ENCODE results near the gene NPFF.
A peak's percentile ranks its signal among the peaks of the same experiment; 100 is the strongest.
"Not testable (repeated sequence)": the region's sequence is repeated elsewhere in the genome, so short reads cannot be mapped to it uniquely, and the experiment has no call there.

NPFF gene, protein sequence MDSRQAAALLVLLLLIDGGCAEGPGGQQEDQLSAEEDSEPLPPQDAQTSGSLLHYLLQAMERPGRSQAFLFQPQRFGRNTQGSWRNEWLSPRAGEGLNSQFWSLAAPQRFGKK

GRCh38 chr12:53506881-53507602 lies at the start of gene NPFF:
NPFF (minus strand) TSS chr12:53507484; CDS start chr12:53507474, 10 bp downstream.
- no peak for DNase-seq

- DNase-seq, result no peak
These were observed 45.4 kb upstream of the NPFF start for GRCh38 chr12:53552361-53553327.

DNA sequence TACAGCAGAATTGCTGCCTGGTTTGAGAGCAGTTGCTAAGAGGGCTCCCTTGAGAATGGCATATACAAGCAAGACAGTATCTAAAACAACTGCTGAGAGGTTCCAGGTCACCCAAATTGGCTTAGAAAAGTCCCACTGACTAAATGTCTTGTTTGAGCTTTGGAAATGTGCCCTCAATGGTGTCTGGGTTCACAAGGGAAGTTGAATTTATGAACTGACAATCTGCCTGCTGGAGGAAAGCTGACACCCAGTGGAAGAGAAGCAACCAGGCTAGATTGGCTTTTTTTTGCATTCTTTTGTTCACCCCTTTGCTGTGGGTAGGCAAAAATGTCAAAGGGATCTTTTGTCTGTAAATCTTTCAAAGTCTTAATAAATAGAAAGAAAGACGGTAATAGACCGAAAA lies 44.6 kb upstream of the NPFF start:
- no peak for DNase-seq

GRCh38 chr12:53550595-53550994 lies 43.3 kb upstream of the NPFF start:
- DNase-seq, result no peak

DNA sequence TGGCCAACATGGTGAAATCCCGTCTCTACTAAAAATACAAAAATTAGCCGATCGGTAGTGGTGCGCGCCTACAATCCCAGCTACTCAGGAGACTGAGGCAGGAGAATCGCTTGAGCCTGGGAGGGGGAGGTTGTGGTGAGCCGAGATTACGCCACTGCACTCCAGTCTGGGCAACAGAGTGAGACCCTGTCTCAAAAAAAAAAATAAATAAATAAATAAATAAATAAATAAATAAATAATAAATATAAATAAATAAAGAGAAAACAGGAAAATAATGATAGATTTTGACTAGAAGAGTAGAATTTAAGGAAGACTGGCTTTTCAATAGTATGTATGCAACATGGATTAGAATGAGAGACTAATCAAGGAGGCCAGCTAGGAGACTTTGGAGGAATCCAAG lies 42.8 kb upstream of the NPFF start:
- DNase-seq, result not testable (repeated sequence)

GRCh38 chr12:53548354-53548753 lies 41.1 kb upstream of the NPFF start:
- DNase-seq, result not testable (repeated sequence)

DNA sequence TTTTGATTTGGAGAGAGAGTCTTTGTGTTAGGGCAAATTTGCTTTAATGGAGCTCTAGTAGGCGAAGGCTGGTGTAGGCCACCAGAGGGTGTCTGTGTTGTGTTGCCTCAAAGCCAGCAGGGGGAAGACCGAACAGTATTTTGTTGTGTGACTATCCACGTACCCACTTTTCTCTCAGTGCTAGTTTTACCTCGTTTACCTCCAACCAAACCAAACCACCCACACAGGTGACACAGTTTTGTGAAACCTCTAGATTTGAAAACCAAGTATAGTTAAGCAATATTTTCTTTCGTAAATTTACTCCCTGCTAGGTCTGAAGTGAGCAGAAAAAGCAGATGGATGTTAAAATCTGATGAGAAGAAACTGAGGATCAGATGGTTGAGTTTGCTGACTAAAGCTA lies 36.3 kb upstream of the NPFF start:
- peak; percentile 31 for DNase-seq

DNA sequence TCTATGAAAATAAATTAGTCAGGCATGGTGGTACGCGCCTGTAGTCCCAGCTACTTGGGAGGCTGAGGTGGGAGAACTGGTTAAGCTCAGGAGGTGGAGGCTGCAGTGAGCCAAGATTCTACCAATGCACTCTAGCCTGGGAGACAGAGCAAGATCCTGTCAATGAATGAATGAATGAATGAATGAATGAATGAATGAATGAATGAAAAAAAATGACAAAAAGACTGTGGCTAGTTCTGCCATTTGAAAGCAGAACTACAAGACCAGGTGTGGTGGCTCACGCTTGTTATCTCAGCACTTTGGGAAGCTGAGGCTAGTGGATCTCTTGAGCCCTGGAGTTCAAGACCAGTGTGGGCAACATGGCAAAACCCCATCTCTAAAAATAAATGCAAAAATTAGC lies 32.2 kb upstream of the NPFF start:
- no peak for DNase-seq

DNA sequence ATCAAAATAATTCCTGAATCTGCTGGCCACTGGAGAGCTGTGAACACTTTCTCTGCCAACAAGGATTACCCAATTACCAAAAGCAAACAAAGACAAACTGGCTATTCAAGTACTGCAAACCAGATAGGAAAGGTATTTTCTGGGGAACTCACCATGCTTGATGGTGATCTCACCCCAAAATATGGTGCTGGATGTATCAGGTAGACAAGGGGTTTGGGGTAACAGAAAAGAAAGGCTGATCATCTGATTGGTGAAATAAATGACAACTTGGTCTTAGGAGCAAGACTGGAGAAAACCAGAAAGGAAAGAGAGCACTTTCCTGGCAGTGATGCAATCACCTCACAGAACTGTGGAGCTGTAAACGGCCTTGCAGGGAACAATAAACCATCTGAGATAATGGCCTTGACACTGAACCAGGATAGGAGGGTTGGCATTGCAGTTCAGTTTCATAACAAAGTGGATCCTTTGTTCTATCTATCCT lies 31.0 kb upstream of the NPFF start:
- DNase-seq, result peak; percentile 7

- no peak for DNase-seq
These were observed 29.7 kb upstream of the NPFF start for GRCh38 chr12:53536962-53537361.

DNA sequence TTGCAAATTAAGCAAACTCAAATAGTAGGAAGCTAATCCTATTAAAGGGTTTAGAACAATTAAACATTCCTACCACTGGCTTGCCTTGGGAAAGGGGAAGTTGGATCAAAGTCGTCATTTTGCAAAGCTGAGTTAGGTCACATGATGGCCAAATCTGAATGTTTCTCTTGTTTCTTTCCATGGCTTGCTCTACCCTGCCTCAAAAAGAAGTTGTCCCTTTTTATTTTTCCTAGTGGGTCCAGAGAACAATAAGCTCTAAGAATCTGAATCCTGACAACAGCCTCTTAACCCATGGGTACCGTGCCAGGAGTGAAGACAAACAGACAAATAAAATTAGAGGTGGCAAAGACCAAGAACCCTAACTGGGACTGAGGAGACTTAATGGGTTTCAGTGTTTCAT lies 26.2 kb upstream of the NPFF start:
- no peak for DNase-seq

- DNase-seq, result no peak
These were observed 25.5 kb upstream of the NPFF start for GRCh38 chr12:53532524-53533445.

DNA sequence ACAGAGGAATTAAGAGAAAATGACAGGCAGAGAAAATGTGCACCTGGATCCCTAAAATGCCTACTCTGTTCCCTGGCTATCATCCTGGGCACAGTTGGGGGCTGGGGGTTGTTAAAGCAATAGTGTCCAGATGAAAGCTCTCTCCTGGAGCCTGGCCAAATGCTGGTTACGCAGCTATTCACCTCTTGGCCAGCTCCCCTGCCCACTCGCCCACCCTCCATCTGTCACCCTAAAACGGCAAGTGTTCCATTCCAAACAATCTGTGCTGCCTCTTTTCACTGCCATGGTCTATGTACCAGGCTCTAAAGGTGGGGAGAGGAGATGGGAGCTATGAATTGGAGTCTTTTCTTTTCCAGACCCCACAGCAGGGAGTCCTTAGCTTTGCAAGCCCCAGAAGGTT lies 24.7 kb upstream of the NPFF start:
- DNase-seq, result no peak

DNA sequence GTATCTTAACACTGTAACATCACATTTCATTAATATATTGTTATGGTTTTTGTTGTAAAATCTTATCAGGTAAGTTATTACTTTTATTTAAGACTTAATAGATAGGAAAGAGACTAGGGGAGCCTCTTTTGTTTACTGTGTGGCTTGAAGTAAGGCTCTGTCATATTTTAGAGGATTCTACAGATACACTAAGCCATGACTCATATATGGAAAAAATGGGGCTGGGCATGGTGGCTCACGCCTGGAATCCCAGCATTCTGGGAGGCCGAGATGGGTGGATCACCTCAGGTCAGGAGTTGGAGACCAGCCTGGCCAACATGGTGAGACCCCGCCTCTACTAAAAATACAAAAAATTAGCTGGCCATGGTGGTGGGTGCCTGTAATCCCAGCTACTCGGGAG lies 23.6 kb upstream of the NPFF start:
- DNase-seq, result no peak

DNA sequence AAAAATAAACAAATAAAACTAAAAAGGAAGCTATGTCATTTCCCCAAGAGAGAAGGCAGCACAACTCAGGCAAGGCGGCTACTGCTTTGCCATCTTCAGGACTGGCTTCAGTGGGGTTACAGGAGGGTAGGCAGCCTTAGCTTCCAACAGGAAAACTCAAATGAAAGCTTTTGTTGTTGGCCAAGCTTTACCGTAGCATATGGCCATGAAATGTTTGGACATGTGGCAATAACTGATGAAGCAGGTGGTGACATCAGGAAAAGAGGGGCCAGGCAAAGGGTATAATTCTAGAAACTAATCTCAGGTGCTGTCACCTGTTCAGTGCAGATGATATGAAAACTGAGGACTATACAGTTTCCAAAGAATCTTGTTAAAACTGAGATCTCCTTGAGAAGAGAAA lies 22.8 kb upstream of the NPFF start:
- DNase-seq, result no peak

GRCh38 chr12:53524476-53524875 lies 17.2 kb upstream of the NPFF start:
- DNase-seq, result no peak

GRCh38 chr12:53523131-53523530 lies 15.8 kb upstream of the NPFF start:
- no peak for DNase-seq

DNA sequence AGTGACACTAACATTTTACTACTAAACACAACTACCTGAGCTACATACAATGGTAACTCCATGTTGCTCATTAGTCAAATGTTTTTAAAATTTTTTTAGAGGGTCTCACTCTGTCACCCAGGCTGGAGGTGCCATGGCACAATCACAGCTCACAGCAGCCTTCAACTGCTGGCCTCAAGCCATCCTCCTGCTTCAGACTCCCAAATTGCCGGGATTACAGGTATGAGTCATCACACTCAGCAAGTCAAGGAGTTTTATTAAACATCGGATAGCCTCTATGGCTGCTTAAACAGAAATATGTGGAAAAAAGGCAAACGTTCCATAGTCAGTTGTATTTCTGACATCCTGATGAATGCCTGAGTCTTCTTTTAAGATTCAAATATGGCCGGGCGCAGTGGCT lies 11.1 kb upstream of the NPFF start:
- no peak for DNase-seq

DNA sequence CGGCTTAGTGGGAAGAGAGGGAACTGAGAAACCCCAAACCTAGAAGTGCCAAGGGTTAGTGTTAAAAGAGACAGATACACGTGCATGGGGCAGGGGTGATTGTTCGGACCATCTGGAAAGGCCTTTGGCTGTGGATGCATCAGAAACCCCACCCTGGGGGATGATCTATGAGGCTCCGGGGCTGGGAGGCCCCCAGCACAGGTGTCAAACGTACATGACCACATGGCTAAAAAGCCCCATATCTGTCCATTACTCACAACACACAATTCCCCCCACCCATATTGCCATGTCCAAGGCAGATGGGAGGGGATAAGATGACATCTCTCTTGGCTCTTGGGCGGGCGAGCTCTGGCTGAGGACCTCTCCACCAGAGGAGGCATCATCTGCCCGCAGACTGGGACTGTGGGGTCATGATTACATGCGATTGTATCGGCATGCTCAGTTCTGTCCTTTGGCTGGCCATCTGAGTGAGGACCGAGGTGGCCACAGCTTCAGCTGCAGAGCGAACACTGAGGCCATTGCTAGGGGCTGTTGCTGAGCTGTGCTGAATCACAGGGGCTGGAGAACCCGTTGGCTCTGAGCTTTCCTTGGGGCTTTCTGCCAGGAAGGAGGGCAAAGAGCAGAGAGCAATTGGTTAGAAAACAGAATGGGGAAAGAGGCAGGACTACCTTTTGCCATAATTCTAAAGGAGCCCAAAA lies 9.6 kb upstream of the NPFF start:
- no peak for DNase-seq

DNA sequence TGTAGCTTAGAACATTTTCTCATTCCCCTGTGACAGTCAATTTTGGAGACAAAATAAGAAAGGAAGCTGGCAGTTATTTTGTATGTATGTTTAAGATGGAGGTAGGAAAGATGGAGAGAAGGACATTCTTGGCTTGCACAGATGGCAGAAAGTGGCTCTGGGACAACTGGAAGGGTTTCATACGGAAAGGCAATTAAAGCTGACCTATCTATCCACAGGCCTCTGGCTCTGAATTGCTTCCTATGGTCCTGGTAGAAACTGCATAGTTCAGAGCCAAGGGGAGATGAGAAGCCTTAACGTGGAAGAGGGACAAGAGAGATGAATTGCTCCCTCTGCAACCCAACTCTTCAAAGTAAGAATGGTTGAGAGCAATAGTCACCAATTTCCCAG lies 8.0 kb upstream of the NPFF start:
- DNase-seq, result no peak

DNA sequence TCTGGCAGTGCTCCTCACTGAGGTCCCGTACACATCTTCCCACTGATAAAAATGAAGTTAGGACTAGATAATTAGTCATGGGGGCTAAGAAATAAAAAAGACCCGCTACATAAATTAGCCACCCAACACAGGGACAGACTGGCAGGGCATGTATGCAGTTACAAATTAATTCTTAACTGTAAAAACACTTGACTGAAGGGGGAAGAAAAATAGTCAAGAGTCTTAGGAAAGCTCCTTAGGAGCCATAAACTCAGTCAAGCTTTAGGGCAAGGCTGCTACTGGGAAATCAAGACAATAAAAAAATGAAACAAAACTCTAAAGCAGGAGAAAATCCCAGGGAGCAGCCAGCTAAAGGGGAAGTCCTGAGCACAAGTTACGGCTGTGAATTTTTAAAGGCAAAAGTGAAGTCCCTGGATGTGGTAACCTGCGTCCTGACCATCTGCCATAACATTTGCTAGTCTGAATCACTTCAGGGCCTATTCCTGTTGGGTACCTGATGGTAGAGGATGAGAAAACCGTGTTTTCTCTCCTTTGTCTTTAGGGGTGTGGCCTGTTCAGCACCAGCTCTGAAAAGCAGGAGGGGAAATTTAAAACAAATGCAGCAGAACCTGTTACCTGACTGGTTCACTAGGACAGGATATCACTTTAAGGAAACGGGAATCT lies 7.5 kb upstream of the NPFF start:
- no peak for DNase-seq

Data from NCI-H526 treated with DMSO at 0.1 percent for 48 hours (cell line).